Lower lobe of right lung (tissue), 2 donors: ENCODE measurements around the gene DUSP28. TPM values are rescaled to one million over a fixed set of nuclear protein-coding genes. Genes with fewer than 3 reads are reported as not detected.

ENCODE experiments used
- ATAC-seq, 2 donors: fragments of 200-7000 bp; cut with Tn5 transposase; one replicate each; pipeline ENCODE4 v1.9.1; 2020 to 2022; ENCODE audit warnings: mild to moderate bottlenecking in 2 of 2, moderate library complexity in 2 of 2
- DNase-seq: peaks from one replicate; pipeline ENCODE4 v3.0.0-alpha.2; 2020
- H3K27ac ChIP-seq: fragments of 200-600 bp; one replicate; pipeline ENCODE4 v1.8.0; 2022
- H3K27me3 ChIP-seq: fragments of 200-600 bp; one replicate; pipeline ENCODE4 v1.8.0; 2022; ENCODE audit warnings: low read depth
- H3K36me3 ChIP-seq: fragments of 200-600 bp; one replicate; pipeline ENCODE4 v1.8.0; 2022; ENCODE audit warnings: mild to moderate bottlenecking
- H3K4me1 ChIP-seq: fragments of 200-600 bp; one replicate; pipeline ENCODE4 v1.8.0; 2022
- H3K4me3 ChIP-seq: fragments of 200-600 bp; one replicate; pipeline ENCODE4 v1.8.0; 2022; ENCODE audit warnings: mild to moderate bottlenecking
- H3K9me3 ChIP-seq: fragments of 200-600 bp; one replicate; pipeline ENCODE4 v1.8.0; 2022
- CTCF ChIP-seq: fragments of 200-600 bp; IDR thresholded peaks from one replicate; pipeline ENCODE4 v1.8.0; 2022; ENCODE audit warnings: antibody characterized with exemption, mild to moderate bottlenecking
- intact Hi-C: fragments of 100-400 bp; cut with DNase I; formaldehyde crosslinking; loops from one replicate; pipeline ENCODE4 v1.11.0; 2022
- long read RNA-seq: library from polyadenylated mRNA; unstranded; transcript quantifications from one replicate; pipeline ENCODE4 v2.0.0, GENCODE V29; 2021
- total RNA-seq: library from RNA; stranded (reverse); fragmentation: NEBNext Ultra II Directional; extraction: Animal tissue kit (Norgen Biotek cat#: 25700); gene quantifications from one replicate; pipeline ENCODE4 v1.2.1, GENCODE V29; 2021
- donor health status: DM: no; HTN: yes; CAD: no; lungs with severe emphysema.

DUSP28 gene
- total RNA-seq: 5.7 TPM
- long read RNA-seq, transcript DUSP28-202 (2 exons, 3,461 nt): major isoform, 5 of 7 reads
- long read RNA-seq, partial matches to known transcripts: 0 of 7 reads
- long read RNA-seq, other reads (novel, unspliced or antisense): 1 of 7 reads

GRCh38 chr2:240560084-240560479, at the start of gene DUSP28:
Gene DUSP28 (plus strand): TSS chr2:240560357. CDS start chr2:240560685, 328 bp downstream.
- Histone ChIP-seq H3K27me3 (no peaks in the 10 kb centered on the region), H3K27ac (peak within 1 kb of the TSS; percentile 100), H3K9me3 (no peaks in the 10 kb centered on the region), H3K4me1 (peaks cover 72% of the 10 kb centered on the region), H3K4me3 (peak within 1 kb of the TSS; percentile 93), H3K36me3 (peaks cover 9% of the 10 kb centered on the region)
- TF ChIP-seq CTCF: no peak
- DNase-seq (peak; percentile 97), ATAC-seq (peak; percentile 90 to 92)
- intact Hi-C loops: no loop called here

DNA sequence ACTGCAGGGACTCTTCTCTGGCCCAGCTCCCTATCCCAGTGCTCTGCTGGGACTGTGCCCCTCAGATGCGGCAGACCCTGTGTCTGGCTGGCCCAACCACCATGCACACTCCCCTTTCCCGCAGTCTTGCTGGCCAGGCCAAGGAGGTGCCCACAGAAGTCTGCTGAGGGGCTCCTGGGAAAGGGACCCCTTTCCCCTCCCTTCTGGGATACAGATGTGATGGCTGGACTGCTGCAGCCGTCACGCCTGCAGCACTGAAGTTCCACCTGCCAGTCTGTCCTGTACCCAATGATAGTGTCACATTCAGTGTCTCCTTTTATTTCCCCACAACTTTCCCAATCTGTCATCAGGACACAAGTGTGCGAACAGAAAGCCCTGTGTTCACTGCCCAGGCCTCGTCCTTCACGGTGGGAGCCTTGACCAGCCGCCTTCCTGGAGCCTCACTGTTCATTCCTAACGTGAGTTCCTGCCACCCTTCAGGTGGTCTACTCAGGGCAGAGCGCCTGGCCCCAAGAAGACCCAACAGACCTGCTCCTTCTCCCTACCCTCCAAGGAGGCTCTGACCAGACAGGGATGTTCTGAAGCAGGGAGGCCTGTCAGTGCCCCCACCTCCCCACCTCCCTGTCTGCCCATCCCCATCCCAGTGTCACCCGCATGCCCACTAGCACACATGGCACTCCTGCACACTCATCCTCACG, 49.5 kb upstream of the DUSP28 start:
- no peaks in the 10 kb centered on the region for H3K27me3 ChIP-seq
- H3K4me3 ChIP-seq: no peak overlapping the region
- peaks cover 16% of the 10 kb centered on the region for H3K36me3 ChIP-seq
- H3K4me1 ChIP-seq: no peaks in the 10 kb centered on the region
- DNase-seq (no peak), ATAC-seq (no peak)
- TF ChIP-seq CTCF: no peak
- intact Hi-C loops: no loop called here
- no peaks in the 10 kb centered on the region for H3K9me3 ChIP-seq
- no peak overlapping the region for H3K27ac ChIP-seq

DNA sequence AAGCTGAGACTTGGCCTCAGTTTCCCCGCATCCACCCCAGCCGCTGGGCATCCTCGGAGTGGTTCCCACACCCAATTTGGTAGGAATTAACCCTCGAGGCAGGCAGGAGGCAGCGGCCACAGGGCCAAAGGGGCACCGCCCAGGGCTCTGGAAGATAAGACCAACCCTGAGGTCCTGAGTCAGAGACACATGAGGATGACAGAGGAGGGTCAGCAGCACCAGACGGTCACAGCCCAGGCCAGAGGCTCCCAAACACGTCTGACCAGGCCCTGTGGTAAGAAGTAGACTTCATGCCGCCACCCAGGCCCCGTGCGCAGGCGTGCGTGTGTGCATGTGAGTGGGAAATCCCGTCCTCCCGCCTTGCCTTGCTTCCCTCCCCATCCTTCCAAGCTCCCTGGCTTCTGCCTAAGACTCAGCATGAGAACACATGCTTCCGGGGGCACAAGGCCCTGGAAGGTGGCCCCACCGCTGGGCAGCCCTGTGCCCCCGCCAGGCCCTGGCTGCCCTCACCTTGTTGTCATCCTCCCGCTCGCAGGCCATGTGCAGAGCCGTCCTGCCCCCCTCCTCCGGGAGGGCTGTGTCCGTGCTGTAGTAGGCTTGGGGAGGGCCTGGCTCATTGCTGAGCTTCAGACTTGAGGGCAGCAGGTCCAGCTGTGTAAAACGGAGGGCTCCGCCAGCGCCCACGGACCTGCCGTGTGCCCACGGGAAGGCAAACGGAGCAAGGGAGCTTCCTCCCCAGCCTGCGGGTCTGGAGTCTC, 48.6 kb upstream of the DUSP28 start:
- H3K9me3 ChIP-seq: no peaks in the 10 kb centered on the region
- DNase-seq: no peak
- TF ChIP-seq CTCF: no peak
- H3K4me1 ChIP-seq: no peaks in the 10 kb centered on the region
- intact Hi-C loops: no loop called here
- no peak for ATAC-seq
- H3K27ac ChIP-seq: no peak overlapping the region
- H3K36me3 ChIP-seq: peaks cover 16% of the 10 kb centered on the region
- H3K27me3 ChIP-seq: no peaks in the 10 kb centered on the region
- H3K4me3 ChIP-seq: no peak overlapping the region

DNA sequence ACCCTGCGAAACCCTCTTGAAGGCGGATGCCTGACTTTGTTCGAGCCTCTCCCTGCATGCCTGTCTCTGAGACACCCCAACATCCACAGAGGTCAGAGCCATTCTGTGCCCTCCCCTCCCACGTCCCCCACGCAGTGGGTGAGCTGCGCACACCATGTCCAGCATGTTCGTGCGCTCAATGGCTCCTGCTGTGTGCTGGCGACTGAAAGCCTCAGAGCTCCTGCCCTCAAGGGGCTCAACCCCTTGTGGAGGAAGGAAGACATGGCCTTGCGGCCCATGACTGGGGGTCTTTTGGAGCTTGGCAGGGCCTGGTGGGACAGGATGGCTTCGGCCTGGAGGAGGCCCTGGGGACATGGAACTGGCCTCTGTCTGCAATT, 48.1 kb upstream of the DUSP28 start:
- ATAC-seq: no peak
- H3K4me3 ChIP-seq: no peak overlapping the region
- no peaks in the 10 kb centered on the region for H3K9me3 ChIP-seq
- H3K27me3 ChIP-seq: no peaks in the 10 kb centered on the region
- TF ChIP-seq CTCF: no peak
- DNase-seq: no peak
- H3K36me3 ChIP-seq: peaks cover 16% of the 10 kb centered on the region
- intact Hi-C loops: no loop called here
- H3K4me1 ChIP-seq: no peaks in the 10 kb centered on the region
- no peak overlapping the region for H3K27ac ChIP-seq

DNA sequence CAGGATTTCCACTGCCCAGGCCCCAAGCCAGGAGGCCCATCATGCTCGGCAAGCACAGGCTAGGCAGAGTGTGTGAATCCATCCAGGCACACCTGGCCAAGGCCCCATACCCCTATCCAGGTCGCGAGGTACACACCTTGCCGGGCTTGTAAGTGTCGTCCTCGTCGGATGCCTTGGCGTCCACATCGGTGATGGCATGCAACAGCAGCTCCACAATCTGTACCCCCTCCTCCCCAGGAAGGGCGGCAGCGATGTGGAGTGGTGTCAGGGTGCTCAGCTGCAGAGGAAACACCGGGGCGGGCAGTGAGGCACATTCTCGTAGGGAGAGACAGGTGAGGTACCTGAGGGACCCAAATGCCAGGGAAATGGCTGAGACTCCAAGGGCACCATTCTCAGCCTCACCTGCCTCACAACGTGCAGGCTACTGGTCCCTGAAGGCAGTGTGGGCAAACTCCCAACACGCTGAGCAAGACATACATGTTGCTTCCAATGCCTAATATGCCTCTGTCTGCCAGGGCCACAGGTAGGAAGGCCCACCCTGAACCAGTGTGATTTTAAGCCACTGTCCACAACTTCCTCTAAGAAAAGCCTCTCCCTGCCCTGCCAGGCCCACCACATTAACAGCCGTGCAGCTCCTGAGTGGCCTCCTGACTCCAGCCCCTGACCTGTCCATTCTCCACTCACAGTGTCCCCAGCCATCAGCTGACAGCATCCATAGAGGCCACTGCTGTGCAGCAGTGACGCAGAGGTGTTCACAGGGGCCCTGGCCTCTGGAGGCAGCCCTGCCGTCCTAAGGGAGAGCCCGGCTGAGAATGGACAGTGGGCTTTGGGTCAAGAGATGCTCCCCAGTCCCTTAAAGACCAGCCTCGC, 47.3 kb upstream of the DUSP28 start:
- Histone ChIP-seq H3K9me3 (no peaks in the 10 kb centered on the region), H3K27me3 (no peaks in the 10 kb centered on the region), H3K4me3 (no peak overlapping the region), H3K4me1 (no peaks in the 10 kb centered on the region), H3K27ac (no peak overlapping the region), H3K36me3 (peaks cover 16% of the 10 kb centered on the region)
- intact Hi-C loops: no loop called here
- TF ChIP-seq CTCF: no peak
- ATAC-seq: no peak
- no peak for DNase-seq
